ENCODE results near the gene CNBD2.

DNA sequence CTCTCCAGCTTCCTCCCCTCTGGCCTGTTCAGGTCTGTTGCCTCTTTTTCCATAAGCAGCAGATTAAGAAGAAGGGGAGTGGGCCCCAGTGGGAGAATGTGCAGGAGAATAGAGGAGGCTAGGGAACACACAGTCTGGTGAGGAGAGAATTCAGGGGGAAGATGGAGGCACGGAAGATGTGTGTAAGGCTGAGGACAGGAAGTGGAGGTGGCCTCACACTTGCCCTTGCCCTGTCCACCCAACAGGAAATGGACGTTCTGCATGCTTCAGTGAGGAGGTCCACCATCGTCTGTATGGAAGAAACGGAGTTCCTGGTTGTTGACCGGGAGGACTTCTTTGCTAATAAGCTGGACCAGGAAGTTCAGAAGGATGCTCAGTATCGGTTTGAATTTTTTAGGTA, 16.0 kb downstream of the CNBD2 start:
- no peak for TF ChIP-seq POLR2A (IDR thresholded peaks at IDR 0.05)
- TF ChIP-seq, protein P1, sequence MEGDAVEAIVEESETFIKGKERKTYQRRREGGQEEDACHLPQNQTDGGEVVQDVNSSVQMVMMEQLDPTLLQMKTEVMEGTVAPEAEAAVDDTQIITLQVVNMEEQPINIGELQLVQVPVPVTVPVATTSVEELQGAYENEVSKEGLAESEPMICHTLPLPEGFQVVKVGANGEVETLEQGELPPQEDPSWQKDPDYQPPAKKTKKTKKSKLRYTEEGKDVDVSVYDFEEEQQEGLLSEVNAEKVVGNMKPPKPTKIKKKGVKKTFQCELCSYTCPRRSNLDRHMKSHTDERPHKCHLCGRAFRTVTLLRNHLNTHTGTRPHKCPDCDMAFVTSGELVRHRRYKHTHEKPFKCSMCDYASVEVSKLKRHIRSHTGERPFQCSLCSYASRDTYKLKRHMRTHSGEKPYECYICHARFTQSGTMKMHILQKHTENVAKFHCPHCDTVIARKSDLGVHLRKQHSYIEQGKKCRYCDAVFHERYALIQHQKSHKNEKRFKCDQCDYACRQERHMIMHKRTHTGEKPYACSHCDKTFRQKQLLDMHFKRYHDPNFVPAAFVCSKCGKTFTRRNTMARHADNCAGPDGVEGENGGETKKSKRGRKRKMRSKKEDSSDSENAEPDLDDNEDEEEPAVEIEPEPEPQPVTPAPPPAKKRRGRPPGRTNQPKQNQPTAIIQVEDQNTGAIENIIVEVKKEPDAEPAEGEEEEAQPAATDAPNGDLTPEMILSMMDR (IDR thresholded peaks at IDR 0.05), result no peak
